Gastrocnemius medialis (tissue), 4 donors: ENCODE measurements around the gene PLPP3. TPM values are rescaled to one million over a fixed set of nuclear protein-coding genes. Genes with fewer than 3 reads are reported as not detected.

Experiments
- ATAC-seq, 2 donors: fragments of 150-250 bp; one replicate each; pipeline ENCODE4 v1.9.1; 2016
- DNase-seq, 2 donors: peaks; one replicate each; pipeline ENCODE4 v3.0.0-alpha.2; 2019
- H3K27ac ChIP-seq, 4 donors: fragments of 200-600 bp; sonication (generic); 1 replicate in 1 of 4; 2 replicates in 3 of 4; pipeline ENCODE4 v1.5.1; 2016 to 2018; ENCODE audit warnings: mild to moderate bottlenecking in 2 of 4, moderate library complexity in 1 of 4
- H3K27me3 ChIP-seq, 3 donors: fragments of 200-600 bp; sonication (generic) in 2 of 3; 1 replicate in 1 of 3; 2 replicates in 2 of 3; pipeline versions ENCODE4 v1.5.1 to v1.6.0; 2016 to 2019; ENCODE audit warnings: mild to moderate bottlenecking in 1 of 3, moderate library complexity in 1 of 3
- H3K36me3 ChIP-seq, 2 donors: fragments of 200-600 bp; sonication (generic) in 1 of 2; one replicate each; pipeline ENCODE4 v1.5.1; 2017 to 2018
- H3K4me1 ChIP-seq, 2 donors: fragments of 200-600 bp; sonication (generic) in 1 of 2; one replicate each; pipeline ENCODE4 v1.5.1; 2016 to 2017; ENCODE audit warnings: mild to moderate bottlenecking in 2 of 2
- H3K4me3 ChIP-seq, 4 donors: fragments of 200-600 bp; sonication (generic) in 3 of 4; 1 replicate in 1 of 4; 2 replicates in 3 of 4; pipeline ENCODE4 v1.5.1; 2016 to 2019; ENCODE audit warnings: mild to moderate bottlenecking in 2 of 4
- H3K9me3 ChIP-seq, 3 donors: fragments of 200-600 bp; sonication (generic) in 2 of 3; 1 replicate in 1 of 3; 2 replicates in 2 of 3; pipeline ENCODE4 v1.5.1; 2016 to 2019
- POLR2A ChIP-seq, 2 donors: fragments of 450-650 bp; IDR thresholded peaks; one replicate each; pipeline ENCODE4 v1.6.1; 2017; ENCODE audit warnings: antibody characterized with exemption in 2 of 2, mild to moderate bottlenecking in 2 of 2, moderate library complexity in 2 of 2
- in situ Hi-C, 4 donors: fragments of 200-750 bp; cut with MboI; loops; one replicate each; pipeline versions ENCODE4 v1.15.0 to v1.8.0; 2017; ENCODE audit warnings: low sequenced_read_pairs in 4 of 4
- intact Hi-C: fragments of 100-400 bp; cut with DNase I; formaldehyde crosslinking; loops from one replicate; pipeline ENCODE4 v1.15.1; 2023; ENCODE audit warnings: low total_unique reads
- total RNA-seq, 4 donors: library from RNA; depleted of rRNA; stranded (reverse); fragments of >200 nt; gene quantifications; one replicate each; pipeline versions ENCODE4 v1.1.0 to v1.2.3, GENCODE V29; 2016
- TF ChIP-seq, protein P1 (sequence below), 5 experiments: fragments of 450-650 bp in 3 of 5; fragments of 200-600 bp in 2 of 5; sonication (generic) in 2 of 5; IDR thresholded peaks in 4 of 5; conservative IDR thresholded peaks in 1 of 5; 1 replicate in 4 of 5; 2 replicates in 1 of 5; pipeline ENCODE4 v1.5.1; 2016 to 2019; ENCODE audit warnings: antibody characterized with exemption in 5 of 5, mild to moderate bottlenecking in 3 of 5, moderate library complexity in 3 of 5

Gene PLPP3
- total RNA-seq, 4 donors from 2014 or later, result 53.2 to 71.5 (median 55.5) TPM

DNA sequence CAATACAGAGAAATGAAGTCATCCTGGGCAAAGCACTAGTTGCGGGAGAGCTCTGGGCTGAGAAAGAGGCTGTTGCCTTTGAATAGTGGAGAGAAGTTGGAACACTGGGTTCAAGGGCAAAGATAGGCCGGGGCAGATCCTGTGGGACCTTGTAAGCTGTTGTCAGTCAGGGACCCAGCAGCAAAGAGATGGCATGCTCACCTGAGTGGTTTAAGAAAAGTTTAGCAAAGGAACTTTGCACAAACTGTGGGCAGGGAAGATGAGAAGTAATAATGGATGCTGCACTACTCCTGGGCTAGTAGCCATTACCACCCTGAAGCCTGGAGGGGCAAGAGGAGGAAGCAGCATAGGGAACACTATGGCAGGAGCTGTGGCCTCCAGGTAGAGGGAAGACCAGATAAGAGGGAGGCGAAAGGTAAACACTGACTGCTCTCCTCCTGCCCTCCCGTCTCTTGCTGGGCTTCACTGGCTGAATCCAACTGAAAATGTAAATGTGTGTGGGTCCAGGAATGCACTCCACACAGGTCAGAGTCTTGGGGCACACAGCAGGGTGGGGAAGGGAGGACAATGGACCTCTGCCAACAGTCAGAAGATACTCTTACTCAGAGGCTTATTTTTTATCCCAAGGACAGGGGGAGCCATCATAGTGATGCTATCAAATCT, 129.2 kb downstream of the PLPP3 start:
- peaks cover 15 to 21% of the 10 kb centered on the region in 2 donors for H3K4me1 ChIP-seq
- H3K27me3 ChIP-seq, result no peaks in the 10 kb centered on the region
- H3K9me3 ChIP-seq, result no peaks in the 10 kb centered on the region
- DNase-seq, result no peak
- H3K4me3 ChIP-seq, result no peak overlapping the region
- no peaks in the 10 kb centered on the region for H3K36me3 ChIP-seq
- no peak overlapping the region for H3K27ac ChIP-seq
- in situ Hi-C loops (no loop called here), intact Hi-C loops (no loop called here)
- ATAC-seq, result no peak
- TF ChIP-seq, protein P1, sequence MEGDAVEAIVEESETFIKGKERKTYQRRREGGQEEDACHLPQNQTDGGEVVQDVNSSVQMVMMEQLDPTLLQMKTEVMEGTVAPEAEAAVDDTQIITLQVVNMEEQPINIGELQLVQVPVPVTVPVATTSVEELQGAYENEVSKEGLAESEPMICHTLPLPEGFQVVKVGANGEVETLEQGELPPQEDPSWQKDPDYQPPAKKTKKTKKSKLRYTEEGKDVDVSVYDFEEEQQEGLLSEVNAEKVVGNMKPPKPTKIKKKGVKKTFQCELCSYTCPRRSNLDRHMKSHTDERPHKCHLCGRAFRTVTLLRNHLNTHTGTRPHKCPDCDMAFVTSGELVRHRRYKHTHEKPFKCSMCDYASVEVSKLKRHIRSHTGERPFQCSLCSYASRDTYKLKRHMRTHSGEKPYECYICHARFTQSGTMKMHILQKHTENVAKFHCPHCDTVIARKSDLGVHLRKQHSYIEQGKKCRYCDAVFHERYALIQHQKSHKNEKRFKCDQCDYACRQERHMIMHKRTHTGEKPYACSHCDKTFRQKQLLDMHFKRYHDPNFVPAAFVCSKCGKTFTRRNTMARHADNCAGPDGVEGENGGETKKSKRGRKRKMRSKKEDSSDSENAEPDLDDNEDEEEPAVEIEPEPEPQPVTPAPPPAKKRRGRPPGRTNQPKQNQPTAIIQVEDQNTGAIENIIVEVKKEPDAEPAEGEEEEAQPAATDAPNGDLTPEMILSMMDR (IDR thresholded peaks at IDR 0.05 in 4 of 5, conservative IDR thresholded peaks at IDR 0.05 in 1 of 5), result no peak
- no peak for TF ChIP-seq POLR2A (IDR thresholded peaks at IDR 0.05)

DNA sequence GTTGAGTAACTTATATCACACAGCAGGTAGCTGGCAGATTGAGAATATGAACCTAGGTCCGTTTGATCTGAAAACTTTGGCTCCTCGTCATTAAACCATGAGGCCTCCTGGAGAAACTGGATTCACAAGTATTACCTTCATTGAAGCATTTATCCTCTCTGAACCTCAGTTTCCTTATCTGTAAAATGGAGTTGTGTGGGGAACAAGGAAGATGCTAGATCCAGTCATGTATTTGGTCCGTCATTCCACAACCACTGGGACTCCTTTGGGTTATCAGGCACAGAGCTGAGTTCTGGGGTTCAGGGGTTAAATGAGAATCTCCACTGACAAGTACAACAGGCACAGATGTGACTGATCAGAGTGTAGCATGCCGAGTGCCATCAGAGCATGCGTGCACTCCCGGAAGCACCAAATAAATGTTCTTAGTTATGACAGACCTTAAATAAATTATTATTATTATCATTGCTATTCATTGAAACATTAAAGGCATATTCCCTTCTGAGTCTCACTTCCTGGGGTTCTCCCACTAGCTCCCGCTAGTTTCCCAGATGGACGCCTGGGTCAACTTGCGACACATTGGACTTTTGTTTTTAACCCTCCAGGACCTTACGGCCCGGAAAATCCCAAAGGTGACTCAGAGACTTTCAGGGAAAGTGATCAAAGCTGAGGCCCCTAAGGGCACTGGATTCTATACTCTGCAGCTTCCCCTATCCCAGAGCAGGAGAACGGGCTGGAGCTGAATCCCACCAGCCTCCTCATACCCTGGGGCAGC, 130.6 kb downstream of the PLPP3 start:
- peak in 1 of 2 donors; percentile 37 for DNase-seq
- no peak for ATAC-seq
- H3K4me3 ChIP-seq, result no peak overlapping the region
- no peaks in the 10 kb centered on the region for H3K27me3 ChIP-seq
- TF ChIP-seq, protein P1 (IDR thresholded peaks at IDR 0.05 in 4 of 5, conservative IDR thresholded peaks at IDR 0.05 in 1 of 5), result no peak
- TF ChIP-seq POLR2A (IDR thresholded peaks at IDR 0.05), result no peak
- H3K36me3 ChIP-seq, result no peaks in the 10 kb centered on the region
- H3K9me3 ChIP-seq, result no peaks in the 10 kb centered on the region
- peaks cover 15 to 21% of the 10 kb centered on the region in 2 donors for H3K4me1 ChIP-seq
- intact Hi-C loops, result no loop called here
- H3K27ac ChIP-seq, result peak overlapping the region in 3 of 4 donors; percentile 28 to 70 (median 39)
- in situ Hi-C loops, result no loop called here

DNA sequence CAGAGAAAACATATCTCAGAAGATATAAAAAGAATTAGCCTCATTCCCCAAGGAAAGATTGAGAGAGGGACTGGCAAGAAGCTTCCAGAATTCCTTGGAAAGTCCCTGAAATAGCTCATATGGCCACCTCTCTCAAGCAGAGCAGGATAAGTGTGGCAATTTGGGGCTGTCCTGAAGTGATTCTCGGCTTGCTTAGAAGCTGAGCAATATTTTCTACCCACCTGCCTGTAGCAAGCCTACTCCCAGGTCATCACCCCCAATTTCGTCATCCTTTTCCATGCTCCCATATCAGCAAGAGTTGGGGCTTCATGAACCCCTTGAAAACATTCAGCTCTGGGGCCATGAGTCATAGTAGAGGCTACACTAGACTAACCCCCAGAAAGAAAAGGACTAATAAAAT, 131.5 kb downstream of the PLPP3 start:
- Histone ChIP-seq H3K36me3 (no peaks in the 10 kb centered on the region), H3K4me3 (no peak overlapping the region), H3K27ac (peak overlapping the region; percentile 56 to 70 (median 64)), H3K27me3 (no peaks in the 10 kb centered on the region), H3K4me1 (peaks cover 15 to 21% of the 10 kb centered on the region in 2 donors), H3K9me3 (no peaks in the 10 kb centered on the region)
- ATAC-seq (peak in 1 of 2 donors; percentile 32), DNase-seq (peak in 1 of 2 donors; percentile 46)
- TF ChIP-seq, protein P1 (IDR thresholded peaks at IDR 0.05 in 4 of 5, conservative IDR thresholded peaks at IDR 0.05 in 1 of 5), result no peak
- TF ChIP-seq POLR2A (IDR thresholded peaks at IDR 0.05), result no peak
- in situ Hi-C loops (no loop called here), intact Hi-C loops (no loop called here)

DNA sequence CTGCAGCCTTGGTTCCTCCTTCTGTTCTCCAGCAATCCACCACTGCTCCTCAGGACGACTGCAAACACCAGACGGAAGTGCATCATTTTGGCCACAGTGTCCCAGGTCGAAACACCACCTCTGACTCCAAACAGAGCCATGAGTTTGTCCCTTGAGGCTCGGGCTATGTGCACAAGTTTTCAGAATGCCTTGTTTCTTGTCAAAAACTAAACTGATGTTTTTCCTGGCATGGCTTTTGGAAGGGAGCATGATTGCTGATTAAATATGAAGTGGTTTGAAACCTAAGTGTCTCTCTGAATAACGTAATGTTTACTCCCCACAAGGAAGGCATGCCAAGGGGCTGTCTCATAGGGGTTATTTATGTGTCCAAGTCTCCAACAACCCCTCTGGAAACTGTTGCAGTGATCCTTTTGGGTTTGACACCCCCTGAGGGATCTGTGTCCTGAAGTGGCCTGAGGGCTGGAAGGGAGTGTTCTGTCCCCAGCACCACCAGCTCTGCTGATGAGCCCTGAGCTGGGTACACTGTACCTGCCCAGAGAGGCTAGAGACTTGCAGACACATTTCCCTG, 132.7 kb downstream of the PLPP3 start:
- no peaks in the 10 kb centered on the region for H3K27me3 ChIP-seq
- H3K4me3 ChIP-seq, result no peak overlapping the region
- H3K27ac ChIP-seq, result peak overlapping the region; percentile 56 to 70 (median 64)
- peak; percentile 68 to 85 for ATAC-seq
- TF ChIP-seq, protein P1 (IDR thresholded peaks at IDR 0.05 in 4 of 5, conservative IDR thresholded peaks at IDR 0.05 in 1 of 5), result no peak
- TF ChIP-seq POLR2A (IDR thresholded peaks at IDR 0.05), result peak in 1 of 2 donors; percentile 14
- H3K4me1 ChIP-seq, result peaks cover 15 to 21% of the 10 kb centered on the region in 2 donors
- intact Hi-C loops (no loop called here), in situ Hi-C loops (no loop called here)
- H3K9me3 ChIP-seq, result no peaks in the 10 kb centered on the region
- DNase-seq, result peak; percentile 75 to 81
- no peaks in the 10 kb centered on the region for H3K36me3 ChIP-seq
